Bronchial epithelial cell (primary cell): ENCODE data around the gene ISG15. TPM values are rescaled to one million over a fixed set of nuclear protein-coding genes. Genes with fewer than 3 reads are reported as not detected.

Experiments used
- DNase-seq: peaks from one replicate; pipeline ENCODE4 v3.0.0-alpha.2; 2010; ENCODE audit warnings: low read depth
- FAIRE-seq: peaks from 2 replicates; lab custom pipeline; 2011; peaks lifted over from hg19 to GRCh38; lab: Jason Lieb, UNC
- H3K27me3 ChIP-seq: 2 replicates; pipeline ENCODE4 v1.5.1; 2011; ENCODE audit warnings: low read length; ENCODE audit not compliant: control insufficient read depth, insufficient read depth
- H3K36me3 ChIP-seq: 2 replicates; pipeline ENCODE4 v1.5.1; 2011; ENCODE audit warnings: low read length; ENCODE audit not compliant: control insufficient read depth, insufficient read depth
- H3K4me3 ChIP-seq: 2 replicates; pipeline ENCODE4 v1.5.1; 2011; ENCODE audit warnings: mild to moderate bottlenecking, low read depth, low read length, control low read depth
- total RNA-seq: library from RNA; depleted of rRNA; stranded (reverse); fragments of >200 nt; gene quantifications from 2 replicates; pipeline ENCODE4 v1.2.1, GENCODE V29; 2014
- TF ChIP-seq, protein P1 (sequence below): IDR thresholded peaks from 2 replicates; pipeline ENCODE4 v1.5.1; 2011; ENCODE audit warnings: mild to moderate bottlenecking, moderate library complexity, low read length, control low read depth, inconsistent platforms; ENCODE audit not compliant: insufficient read depth, severe bottlenecking

Gene ISG15
- total RNA-seq, 1 donor from 2014 or later: 18.2 TPM

DNA sequence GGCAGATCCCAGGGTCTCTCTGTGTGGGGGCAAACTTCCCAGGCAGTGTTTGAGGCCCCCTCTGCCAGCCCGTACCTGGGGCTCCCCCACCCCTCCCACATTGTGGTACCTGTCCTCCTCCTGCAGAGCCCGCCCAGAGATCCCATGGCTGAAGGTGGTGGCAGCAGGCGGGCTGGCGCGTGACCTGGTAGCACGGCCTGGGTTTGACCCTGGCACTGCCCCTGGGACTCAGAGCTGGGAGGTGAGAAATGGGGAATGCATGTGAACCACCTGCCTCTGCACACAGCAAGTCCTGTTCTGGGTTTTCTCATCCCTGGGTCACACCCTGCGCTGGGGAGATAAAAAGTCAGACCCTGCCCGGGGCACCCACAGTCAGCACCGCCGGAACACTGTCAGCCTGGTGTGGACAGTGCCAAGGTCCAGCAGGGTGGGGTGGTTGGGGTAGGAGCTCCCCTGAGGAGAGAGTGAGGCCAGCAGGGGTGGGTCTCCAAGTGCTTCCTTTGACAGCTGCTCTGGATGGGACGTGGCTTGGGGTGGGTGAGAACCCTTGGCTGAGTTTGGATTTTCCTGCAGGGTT, 18.4 kb downstream of the ISG15 start:
- TF ChIP-seq, protein P1, sequence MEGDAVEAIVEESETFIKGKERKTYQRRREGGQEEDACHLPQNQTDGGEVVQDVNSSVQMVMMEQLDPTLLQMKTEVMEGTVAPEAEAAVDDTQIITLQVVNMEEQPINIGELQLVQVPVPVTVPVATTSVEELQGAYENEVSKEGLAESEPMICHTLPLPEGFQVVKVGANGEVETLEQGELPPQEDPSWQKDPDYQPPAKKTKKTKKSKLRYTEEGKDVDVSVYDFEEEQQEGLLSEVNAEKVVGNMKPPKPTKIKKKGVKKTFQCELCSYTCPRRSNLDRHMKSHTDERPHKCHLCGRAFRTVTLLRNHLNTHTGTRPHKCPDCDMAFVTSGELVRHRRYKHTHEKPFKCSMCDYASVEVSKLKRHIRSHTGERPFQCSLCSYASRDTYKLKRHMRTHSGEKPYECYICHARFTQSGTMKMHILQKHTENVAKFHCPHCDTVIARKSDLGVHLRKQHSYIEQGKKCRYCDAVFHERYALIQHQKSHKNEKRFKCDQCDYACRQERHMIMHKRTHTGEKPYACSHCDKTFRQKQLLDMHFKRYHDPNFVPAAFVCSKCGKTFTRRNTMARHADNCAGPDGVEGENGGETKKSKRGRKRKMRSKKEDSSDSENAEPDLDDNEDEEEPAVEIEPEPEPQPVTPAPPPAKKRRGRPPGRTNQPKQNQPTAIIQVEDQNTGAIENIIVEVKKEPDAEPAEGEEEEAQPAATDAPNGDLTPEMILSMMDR: no peak
- Histone ChIP-seq H3K27me3 (no peaks in the 10 kb centered on the region), H3K36me3 (peaks cover 22% of the 10 kb centered on the region), H3K4me3 (no peak overlapping the region)
- no peak for FAIRE-seq
- DNase-seq: no peak

GRCh38 chr1:1032424-1032823, 19.1 kb downstream of the ISG15 start:
- peaks cover 19% of the 10 kb centered on the region for H3K36me3 ChIP-seq
- H3K27me3 ChIP-seq: no peaks in the 10 kb centered on the region
- FAIRE-seq: no peak
- H3K4me3 ChIP-seq: peak overlapping the region; percentile 24
- no peak for DNase-seq
- TF ChIP-seq, protein P1: peak; percentile 28

- TF ChIP-seq, protein P1: peak; percentile 78
- FAIRE-seq: no peak
- no peaks in the 10 kb centered on the region for H3K27me3 ChIP-seq
- H3K4me3 ChIP-seq: peak overlapping the region; percentile 24
- peaks cover 13% of the 10 kb centered on the region for H3K36me3 ChIP-seq
- DNase-seq: peak; percentile 74
Observed at GRCh38 chr1:1033009-1033587, 19.8 kb downstream of the ISG15 start.

GRCh38 chr1:1033731-1034438, 20.6 kb downstream of the ISG15 start:
- TF ChIP-seq, protein P1: no peak
- Histone ChIP-seq H3K4me3 (no peak overlapping the region), H3K36me3 (peaks cover 14% of the 10 kb centered on the region), H3K27me3 (no peaks in the 10 kb centered on the region)
- DNase-seq (no peak), FAIRE-seq (no peak)

- peaks cover 14% of the 10 kb centered on the region for H3K36me3 ChIP-seq
- TF ChIP-seq, protein P1: no peak
- no peaks in the 10 kb centered on the region for H3K27me3 ChIP-seq
- H3K4me3 ChIP-seq: no peak overlapping the region
- DNase-seq: no peak
- FAIRE-seq: no peak
Observed at GRCh38 chr1:1034439-1034781, 21.1 kb downstream of the ISG15 start.
